OCI-LY3 (cell line): ENCODE data around the gene KIF6.

ENCODE experiments used
- EZH2phosphoT487 ChIP-seq: fragments of 200-600 bp; shearing (Covaris generic); IDR thresholded peaks from 2 replicates; pipeline ENCODE4 v1.6.1; 2018; ENCODE audit warnings: antibody characterized with exemption, mixed run types, low read depth
- TF ChIP-seq, protein P1 (sequence below): fragments of 200-600, 300-600 bp; sonication (generic); IDR thresholded peaks from 2 replicates; pipeline ENCODE4 v1.5.1; 2014; ENCODE audit warnings: antibody characterized with exemption, low read length, low read depth

DNA sequence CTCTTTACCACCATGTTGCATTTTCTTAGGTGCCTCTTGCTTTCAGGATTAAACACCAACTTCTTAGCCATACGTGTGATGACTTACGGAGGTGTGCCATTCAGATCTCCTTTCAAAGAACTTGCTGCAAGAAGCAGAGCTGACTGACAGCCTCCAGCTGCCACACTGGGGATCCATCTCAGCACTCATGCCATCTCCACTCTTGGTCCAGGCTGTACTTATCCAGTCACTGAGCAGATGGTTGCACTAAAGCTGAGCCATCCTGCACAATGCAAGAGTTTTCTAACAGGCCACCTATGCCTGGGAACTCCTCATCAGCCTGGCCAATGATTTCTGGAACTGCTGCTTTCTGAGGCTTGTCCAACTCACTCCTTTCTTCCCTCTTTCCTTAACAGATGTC, 31.4 kb upstream of the KIF6 start:
- TF ChIP-seq, protein P1, sequence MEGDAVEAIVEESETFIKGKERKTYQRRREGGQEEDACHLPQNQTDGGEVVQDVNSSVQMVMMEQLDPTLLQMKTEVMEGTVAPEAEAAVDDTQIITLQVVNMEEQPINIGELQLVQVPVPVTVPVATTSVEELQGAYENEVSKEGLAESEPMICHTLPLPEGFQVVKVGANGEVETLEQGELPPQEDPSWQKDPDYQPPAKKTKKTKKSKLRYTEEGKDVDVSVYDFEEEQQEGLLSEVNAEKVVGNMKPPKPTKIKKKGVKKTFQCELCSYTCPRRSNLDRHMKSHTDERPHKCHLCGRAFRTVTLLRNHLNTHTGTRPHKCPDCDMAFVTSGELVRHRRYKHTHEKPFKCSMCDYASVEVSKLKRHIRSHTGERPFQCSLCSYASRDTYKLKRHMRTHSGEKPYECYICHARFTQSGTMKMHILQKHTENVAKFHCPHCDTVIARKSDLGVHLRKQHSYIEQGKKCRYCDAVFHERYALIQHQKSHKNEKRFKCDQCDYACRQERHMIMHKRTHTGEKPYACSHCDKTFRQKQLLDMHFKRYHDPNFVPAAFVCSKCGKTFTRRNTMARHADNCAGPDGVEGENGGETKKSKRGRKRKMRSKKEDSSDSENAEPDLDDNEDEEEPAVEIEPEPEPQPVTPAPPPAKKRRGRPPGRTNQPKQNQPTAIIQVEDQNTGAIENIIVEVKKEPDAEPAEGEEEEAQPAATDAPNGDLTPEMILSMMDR: no peak
- no peak for TF ChIP-seq EZH2phosphoT487
